Small intestine (tissue), 7 donors: ENCODE data around the gene CIB4. TPM values are rescaled to one million over a fixed set of nuclear protein-coding genes. Genes with fewer than 3 reads are reported as not detected.

Experiments
- DNase-seq, 2 donors: peaks; one replicate each; pipeline versions ENCODE4 v3.0.0 to v3.0.0-alpha.2; 2013
- FAIRE-seq: peaks from 2 replicates; lab custom pipeline; 2012; peaks lifted over from hg19 to GRCh38; lab: Jason Lieb, UNC
- H3K27ac ChIP-seq, 3 donors: one replicate each; pipeline ENCODE4 v1.5.1; 2013; ENCODE audit warnings: low read length in 2 of 3, mild to moderate bottlenecking in 2 of 3, control low read depth in 1 of 3, inconsistent platforms in 1 of 3, low read depth in 1 of 3, moderate library complexity in 1 of 3
- H3K27me3 ChIP-seq, 3 donors: one replicate each; pipeline ENCODE4 v1.6.1; 2013; ENCODE audit warnings: low read length in 3 of 3, inconsistent platforms in 1 of 3; ENCODE audit not compliant: control insufficient read depth in 3 of 3, insufficient read depth in 3 of 3
- H3K36me3 ChIP-seq, 3 donors: one replicate each; pipeline ENCODE4 v1.6.1; 2013; ENCODE audit warnings: low read length in 3 of 3, inconsistent platforms in 1 of 3, low read depth in 1 of 3, mild to moderate bottlenecking in 1 of 3, moderate library complexity in 1 of 3; ENCODE audit not compliant: control insufficient read depth in 3 of 3, insufficient read depth in 2 of 3
- H3K4me1 ChIP-seq, 3 donors: one replicate each; pipeline ENCODE4 v1.6.1; 2013; ENCODE audit warnings: low read length in 2 of 3, inconsistent platforms in 1 of 3, low read depth in 1 of 3, mild to moderate bottlenecking in 1 of 3, moderate library complexity in 1 of 3; ENCODE audit not compliant: control insufficient read depth in 3 of 3, insufficient read depth in 2 of 3
- H3K4me3 ChIP-seq, 3 donors: one replicate each; pipeline ENCODE4 v1.5.1; 2013; ENCODE audit warnings: low read length in 3 of 3, control low read depth in 1 of 3, inconsistent platforms in 1 of 3, low read depth in 1 of 3, mild to moderate bottlenecking in 1 of 3, moderate library complexity in 1 of 3
- H3K9me3 ChIP-seq, 2 donors: one replicate each; pipeline ENCODE4 v1.6.1; 2013; ENCODE audit warnings: low read depth in 1 of 2, low read length in 1 of 2; ENCODE audit not compliant: control insufficient read depth in 2 of 2, insufficient read depth in 1 of 2
- WGBS, 3 donors: extraction: QIAGEN DNeasy Blood & Tissue Kit; methylation state at CpG; one replicate each; pipeline ENCODE4 v1.1.7; 2013; 5-methylcytosine and 5-hydroxymethylcytosine counted together
- polyA plus RNA-seq, 4 donors: library from polyadenylated mRNA; stranded (reverse) in 3 of 4; unstranded in 1 of 4; fragments of 200-250 nt in 3 of 4; fragments of 120-200 nt in 1 of 4; gene quantifications; one replicate each; pipeline versions ENCODE4 v1.2.1 to v1.2.3, GENCODE V29; 2013
- donor health status: healthy with polysubstance abuse.
- donor health status: control.
- donor health status: control.
- donor health status: Bipolar disorder and iron deficiency.
- donor health status: healthy.

The CIB4 gene
- polyA plus RNA-seq, 4 donors: 0.15 TPM; not detected in 3

DNA sequence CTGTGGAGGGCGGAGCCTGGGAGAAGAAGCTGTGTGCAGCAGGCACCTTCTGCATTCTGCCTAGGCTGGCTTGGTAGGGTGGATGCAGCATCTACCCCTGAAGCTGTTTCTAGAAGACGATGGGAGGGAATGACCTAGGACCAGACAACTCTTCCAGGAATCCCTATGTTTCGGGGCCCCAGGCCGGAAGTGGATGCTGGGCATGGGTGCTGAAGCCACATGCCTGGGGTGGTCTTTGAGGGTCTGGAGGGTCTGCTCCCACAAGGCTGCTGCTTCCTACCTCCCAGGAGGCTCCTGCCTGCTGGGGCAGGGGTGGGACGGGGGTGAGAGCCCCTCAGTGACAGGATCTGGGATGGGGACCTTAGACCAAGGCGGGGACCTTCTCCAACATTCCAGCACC, 61.0 kb downstream of the CIB4 start:
- no peaks in the 10 kb centered on the region for H3K4me1 ChIP-seq
- DNase-seq (no peak), FAIRE-seq (no peak)
- H3K27me3 ChIP-seq: peaks cover 0 to 24% (median under 1%) of the 10 kb centered on the region in 3 donors
- WGBS, 3 donors: 79 to 82% (median 82%) methylated on average over 5 to 6 of the region's 6 CpGs
- no peak overlapping the region for H3K4me3 ChIP-seq
- no peaks in the 10 kb centered on the region for H3K36me3 ChIP-seq
- H3K27ac ChIP-seq: no peak overlapping the region
- H3K9me3 ChIP-seq: no peaks in the 10 kb centered on the region

DNA sequence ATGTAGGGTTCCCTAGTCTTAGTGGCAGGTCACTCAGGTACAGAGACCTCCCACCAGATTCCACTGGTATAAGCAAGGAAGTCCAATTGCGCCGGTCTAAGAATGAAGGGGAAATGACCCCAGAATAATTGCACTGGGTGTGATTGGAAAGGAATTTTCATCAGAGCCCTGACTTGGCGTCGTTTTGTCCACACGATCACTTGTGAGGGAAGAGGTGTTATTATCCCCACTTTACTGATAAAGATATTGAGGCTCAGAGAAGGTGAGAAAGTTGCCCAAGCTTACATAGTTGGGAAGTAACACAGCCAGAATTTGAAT, 61.5 kb downstream of the CIB4 start:
- DNase-seq (no peak), FAIRE-seq (no peak)
- WGBS, 3 donors: 48 to 60% (median 58%) methylated on average over 5 of the region's 5 CpGs
- Histone ChIP-seq H3K4me1 (no peaks in the 10 kb centered on the region), H3K36me3 (no peaks in the 10 kb centered on the region), H3K9me3 (no peaks in the 10 kb centered on the region), H3K27me3 (peaks cover 0 to 24% (median 0%) of the 10 kb centered on the region in 3 donors), H3K4me3 (no peak overlapping the region), H3K27ac (no peak overlapping the region)

DNA sequence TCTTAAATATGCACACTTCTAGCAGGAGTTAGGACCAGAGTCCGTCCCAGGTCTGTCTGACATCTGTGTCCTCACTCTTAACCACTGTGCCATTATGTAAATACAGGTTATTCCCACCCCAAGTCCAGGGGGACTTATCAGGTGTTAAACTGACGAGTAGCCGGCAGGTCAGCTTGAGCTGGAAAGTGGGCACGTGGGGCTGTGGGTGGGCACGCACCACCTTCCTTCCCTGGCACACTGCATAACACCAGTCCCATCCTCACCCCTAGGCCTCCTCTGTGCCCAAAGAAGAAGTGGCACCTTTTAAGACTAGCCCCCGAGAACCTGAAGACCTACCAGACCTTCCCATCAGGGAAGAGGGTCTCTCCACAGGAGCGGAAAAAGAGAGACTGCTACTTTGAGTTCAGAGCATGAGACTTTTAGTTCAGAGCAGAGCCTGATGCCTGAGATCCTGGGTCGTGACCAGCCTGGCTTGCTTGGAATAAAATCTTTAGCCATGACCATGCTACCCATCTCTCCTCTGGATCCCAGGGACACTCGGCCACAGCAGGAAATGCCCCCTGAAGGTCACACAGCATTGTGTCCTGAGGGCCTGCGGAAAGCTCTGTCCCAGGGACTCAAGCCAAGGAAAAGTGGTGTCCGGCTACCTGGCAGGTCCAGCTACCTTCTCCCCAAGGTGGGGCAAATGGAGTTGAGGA, 62.0 kb downstream of the CIB4 start:
- Histone ChIP-seq H3K4me1 (no peaks in the 10 kb centered on the region), H3K36me3 (no peaks in the 10 kb centered on the region), H3K9me3 (no peaks in the 10 kb centered on the region), H3K4me3 (no peak overlapping the region), H3K27me3 (peaks cover 0 to 22% (median 0%) of the 10 kb centered on the region in 3 donors), H3K27ac (no peak overlapping the region)
- FAIRE-seq (no peak), DNase-seq (no peak)
- 74 to 78% (median 75%) methylated on average over 11 of the region's 11 CpGs for WGBS, 3 donors

DNA sequence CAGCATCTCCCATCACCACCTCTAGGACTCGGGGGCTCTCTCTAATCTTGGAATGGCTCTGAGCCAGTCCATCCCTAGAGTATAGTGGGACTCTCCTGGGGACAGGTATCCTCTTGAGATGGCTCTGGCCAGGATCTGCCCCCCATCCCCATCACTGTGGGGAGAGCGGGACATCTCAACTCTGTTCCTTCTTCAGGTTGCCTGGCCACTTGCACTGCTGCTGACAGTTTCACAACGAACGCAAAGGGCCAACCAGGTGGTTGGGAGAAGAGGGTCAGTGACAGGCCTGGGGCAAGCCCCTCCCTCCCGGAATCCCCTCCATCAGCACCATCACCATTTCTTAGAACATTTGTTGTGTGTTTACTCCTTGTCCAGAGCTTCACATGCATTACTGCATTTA, 62.6 kb downstream of the CIB4 start:
- FAIRE-seq (no peak), DNase-seq (no peak)
- Histone ChIP-seq H3K27ac (no peak overlapping the region), H3K9me3 (no peaks in the 10 kb centered on the region), H3K27me3 (peaks cover 0 to 21% (median 0%) of the 10 kb centered on the region in 3 donors), H3K4me3 (no peak overlapping the region), H3K4me1 (no peaks in the 10 kb centered on the region), H3K36me3 (no peaks in the 10 kb centered on the region)
- WGBS, 3 donors: 67 to 78% (median 70%) methylated on average over 5 of the region's 5 CpGs

DNA sequence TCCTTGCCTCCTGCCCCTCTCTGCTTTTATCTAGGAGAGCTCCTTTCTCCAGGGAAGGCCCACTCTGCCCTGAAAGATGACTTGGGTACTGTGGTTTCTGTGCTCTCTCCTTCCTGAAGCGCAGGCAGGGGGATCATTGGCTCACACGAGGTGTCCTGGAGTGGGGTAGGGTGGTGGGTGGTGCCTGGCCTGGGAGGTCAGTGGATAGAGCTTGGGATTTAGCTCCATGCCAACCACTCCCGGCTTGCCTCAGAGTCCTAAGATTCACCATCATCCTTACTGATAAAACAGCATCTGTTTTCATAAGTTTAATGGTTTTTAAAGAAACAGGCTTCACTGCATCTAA, 63.1 kb downstream of the CIB4 start:
- Histone ChIP-seq H3K4me3 (no peak overlapping the region), H3K27ac (no peak overlapping the region), H3K27me3 (peaks cover 0 to 23% (median 0%) of the 10 kb centered on the region in 3 donors), H3K9me3 (no peaks in the 10 kb centered on the region), H3K36me3 (no peaks in the 10 kb centered on the region), H3K4me1 (no peaks in the 10 kb centered on the region)
- no peak for FAIRE-seq
- 51 to 58% (median 53%) methylated on average over 3 of the region's 3 CpGs for WGBS, 3 donors
- no peak for DNase-seq

DNA sequence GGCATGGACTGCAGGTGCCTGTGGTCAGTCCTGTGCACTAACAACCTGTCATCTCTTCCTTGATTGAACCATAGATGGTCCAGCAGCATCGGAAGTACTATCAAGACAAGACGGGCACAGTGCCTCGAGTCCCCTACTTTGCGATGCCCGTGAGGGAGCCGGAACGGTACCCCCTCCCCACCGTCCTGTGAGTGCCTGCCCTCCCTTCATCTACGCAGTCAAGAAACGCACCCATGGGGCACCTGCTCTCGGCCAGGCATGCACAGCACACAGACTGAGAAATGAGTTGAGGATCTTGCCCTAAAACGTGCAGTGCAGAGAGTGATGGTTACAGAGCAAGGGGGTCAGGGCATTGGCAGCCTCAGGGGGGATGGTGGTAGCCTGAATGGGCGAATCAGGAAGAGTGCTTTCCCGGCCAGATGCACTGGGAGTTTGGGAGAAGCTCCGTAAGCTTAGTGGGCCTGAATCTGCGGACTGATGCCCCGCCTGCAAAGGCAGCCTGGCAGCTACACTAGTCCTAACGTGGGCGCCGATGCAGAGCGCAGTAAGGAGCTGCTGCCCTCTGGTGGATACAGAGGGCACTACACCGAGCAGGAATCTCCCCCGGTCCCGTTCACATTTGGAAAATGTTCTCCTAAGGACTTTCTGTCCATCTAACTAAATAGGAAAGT, 63.6 kb downstream of the CIB4 start:
- H3K27me3 ChIP-seq: peaks cover 0 to 27% (median 0%) of the 10 kb centered on the region in 3 donors
- no peaks in the 10 kb centered on the region for H3K36me3 ChIP-seq
- no peak overlapping the region for H3K27ac ChIP-seq
- H3K4me3 ChIP-seq: no peak overlapping the region
- no peaks in the 10 kb centered on the region for H3K9me3 ChIP-seq
- H3K4me1 ChIP-seq: no peaks in the 10 kb centered on the region
- WGBS, 3 donors: 37 to 43% (median 40%) methylated on average over 24 of the region's 24 CpGs
- FAIRE-seq (no peak), DNase-seq (peak; percentile 45 to 55)

DNA sequence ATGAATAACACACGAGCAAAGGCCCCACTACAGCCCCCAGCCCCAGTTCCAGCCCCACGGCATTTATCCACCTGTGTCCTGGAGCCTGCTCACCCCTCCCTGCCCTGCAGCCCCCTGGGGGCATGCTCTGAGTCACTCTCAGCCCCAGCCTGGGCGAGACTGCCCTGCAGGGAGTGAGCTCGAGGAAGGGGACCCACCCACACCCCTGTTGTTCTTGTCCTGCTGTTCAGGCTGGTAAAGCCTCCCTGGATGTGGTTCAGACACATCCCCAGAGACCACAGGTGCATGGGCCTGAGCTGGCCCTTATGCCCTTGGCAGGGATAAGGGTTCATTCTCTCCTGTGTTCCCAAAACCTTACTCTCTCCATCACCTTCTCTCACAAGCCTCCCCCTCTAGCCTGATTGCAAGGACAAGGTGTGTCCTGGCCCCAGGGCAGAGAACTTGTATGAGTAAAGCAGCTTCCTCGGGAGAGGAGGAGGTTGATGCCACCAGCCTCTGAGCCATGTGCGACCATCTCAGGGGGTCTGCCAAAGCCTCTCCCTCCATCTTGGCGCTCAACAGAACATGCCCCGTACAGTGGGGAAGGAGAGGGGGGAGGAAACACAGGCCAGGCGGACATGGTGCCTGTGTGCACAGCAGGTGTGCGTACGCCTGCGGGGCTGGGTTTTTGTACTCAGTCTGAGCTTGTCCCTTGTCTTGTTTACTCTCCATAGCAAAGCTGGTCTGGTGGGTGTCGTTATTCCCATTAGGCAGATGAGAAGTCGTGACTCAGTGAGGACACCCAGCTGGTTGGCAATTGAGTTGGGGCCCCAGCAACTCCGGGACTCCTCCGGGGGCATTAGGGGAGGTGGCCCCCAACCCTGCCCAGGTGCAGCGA, 64.4 kb downstream of the CIB4 start:
- DNase-seq (no peak), FAIRE-seq (no peak)

DNA sequence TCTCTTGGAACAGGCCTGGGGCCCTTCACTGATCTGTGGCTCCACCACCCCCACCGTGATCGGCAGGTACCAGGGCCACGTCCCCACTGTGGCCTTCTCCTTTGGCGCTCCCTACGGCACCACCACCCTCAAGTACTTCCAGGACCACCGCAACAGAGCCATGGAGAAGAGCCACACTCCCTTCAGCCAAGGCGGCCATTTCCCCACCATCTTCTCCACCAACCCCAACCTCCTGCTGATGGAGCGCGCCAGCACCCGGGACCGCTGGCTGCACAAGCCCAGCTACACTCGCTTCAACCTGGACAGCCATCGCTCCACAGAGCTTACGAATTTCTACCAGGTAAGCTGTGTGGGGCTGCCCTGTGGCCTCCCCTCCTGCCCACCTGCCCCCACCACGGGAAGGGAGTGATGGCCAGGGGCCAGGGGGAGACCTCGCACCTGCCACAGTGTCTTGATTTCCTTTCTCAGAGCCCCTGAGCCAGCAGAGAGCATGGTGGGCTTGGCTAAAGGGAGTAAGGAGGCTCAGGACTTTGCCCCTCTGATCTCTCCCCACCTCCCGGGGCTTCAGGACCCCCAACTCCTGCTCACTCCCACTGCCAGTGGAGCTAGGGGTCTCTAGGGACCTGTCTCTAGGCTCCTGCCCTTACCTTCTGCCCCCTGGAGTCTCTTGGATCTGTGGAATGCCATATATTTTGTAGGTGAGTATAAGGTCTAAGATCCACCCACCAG, 65.2 kb downstream of the CIB4 start:
- DNase-seq (no peak), FAIRE-seq (no peak)
- Histone ChIP-seq H3K9me3 (no peaks in the 10 kb centered on the region), H3K4me3 (no peak overlapping the region), H3K36me3 (no peaks in the 10 kb centered on the region), H3K27ac (no peak overlapping the region), H3K4me1 (no peaks in the 10 kb centered on the region), H3K27me3 (peaks cover 0 to 31% (median 0%) of the 10 kb centered on the region in 3 donors)
- WGBS, 3 donors: 69 to 87% (median 84%) methylated on average over 12 to 17 of the region's 17 CpGs

More for the DNA sequence above, 64.4 kb downstream of the CIB4 start:
- H3K4me1 ChIP-seq: no peaks in the 10 kb centered on the region
- H3K27ac ChIP-seq: no peak overlapping the region
- 59 to 75% (median 66%) methylated on average over 16 to 17 of the region's 17 CpGs for WGBS, 3 donors
- no peaks in the 10 kb centered on the region for H3K9me3 ChIP-seq
- H3K4me3 ChIP-seq: no peak overlapping the region
- no peaks in the 10 kb centered on the region for H3K36me3 ChIP-seq
- peaks cover 0 to 31% (median 0%) of the 10 kb centered on the region in 3 donors for H3K27me3 ChIP-seq
